ENCODE results near the gene GNA15. TPM values are rescaled to one million over a fixed set of nuclear protein-coding genes. Genes with fewer than 3 reads are reported as not detected.

The GNA15 gene
- total and polyA plus RNA-seq, 2 experiments from 2014 or later = 0.29 to 1.5 TPM

DNA sequence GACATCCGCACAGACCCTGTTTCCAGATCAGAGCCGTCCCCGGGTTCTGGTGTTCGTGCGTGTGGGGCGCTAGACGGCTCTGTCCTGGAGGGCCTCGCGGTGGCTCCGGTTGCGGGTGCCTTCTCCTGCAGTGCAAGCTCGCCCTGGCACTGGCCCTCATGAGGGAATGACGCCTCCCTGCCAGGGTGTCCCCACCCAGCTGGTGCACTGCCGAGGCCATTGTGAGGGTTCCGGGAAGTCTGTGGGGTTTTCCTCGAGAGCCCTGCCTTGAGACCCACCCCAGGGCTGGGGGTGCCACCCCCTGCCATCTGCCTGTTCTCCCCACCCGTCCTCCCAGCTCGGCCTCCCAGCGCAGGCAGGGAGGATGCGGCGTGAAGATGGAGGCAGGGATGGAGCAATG is 19.2 kb upstream of the GNA15 start:
- no peak for TF ChIP-seq EZH2phosphoT487 (IDR thresholded peaks at IDR 0.05; ENCODE audit: low read depth, severe bottlenecking, unreplicated experiment)
- no peak for TF ChIP-seq EZH2 (IDR thresholded peaks at IDR 0.05; ENCODE audit: borderline replicate concordance)
- TF ChIP-seq, protein P1, sequence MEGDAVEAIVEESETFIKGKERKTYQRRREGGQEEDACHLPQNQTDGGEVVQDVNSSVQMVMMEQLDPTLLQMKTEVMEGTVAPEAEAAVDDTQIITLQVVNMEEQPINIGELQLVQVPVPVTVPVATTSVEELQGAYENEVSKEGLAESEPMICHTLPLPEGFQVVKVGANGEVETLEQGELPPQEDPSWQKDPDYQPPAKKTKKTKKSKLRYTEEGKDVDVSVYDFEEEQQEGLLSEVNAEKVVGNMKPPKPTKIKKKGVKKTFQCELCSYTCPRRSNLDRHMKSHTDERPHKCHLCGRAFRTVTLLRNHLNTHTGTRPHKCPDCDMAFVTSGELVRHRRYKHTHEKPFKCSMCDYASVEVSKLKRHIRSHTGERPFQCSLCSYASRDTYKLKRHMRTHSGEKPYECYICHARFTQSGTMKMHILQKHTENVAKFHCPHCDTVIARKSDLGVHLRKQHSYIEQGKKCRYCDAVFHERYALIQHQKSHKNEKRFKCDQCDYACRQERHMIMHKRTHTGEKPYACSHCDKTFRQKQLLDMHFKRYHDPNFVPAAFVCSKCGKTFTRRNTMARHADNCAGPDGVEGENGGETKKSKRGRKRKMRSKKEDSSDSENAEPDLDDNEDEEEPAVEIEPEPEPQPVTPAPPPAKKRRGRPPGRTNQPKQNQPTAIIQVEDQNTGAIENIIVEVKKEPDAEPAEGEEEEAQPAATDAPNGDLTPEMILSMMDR (IDR thresholded peaks at IDR 0.05; ENCODE audit: poor library complexity) = no peak
- no peaks in the 10 kb centered on the region for H3K9me2 ChIP-seq (replicated peaks; ENCODE audit: insufficient read depth)
- H4K20me1 ChIP-seq (ENCODE audit: insufficient read depth, poor library complexity, severe bottlenecking) = peaks cover 29% of the 10 kb centered on the region
- DNase-seq (ENCODE audit: low spot score) = no peak
- H3K79me2 ChIP-seq = peaks cover 31% of the 10 kb centered on the region
- no peak overlapping the region for H3K4me2 ChIP-seq
- no peak overlapping the region for H3K4me3 ChIP-seq
- no peaks in the 10 kb centered on the region for H3K4me1 ChIP-seq (ENCODE audit: insufficient read depth)
- WGBS (ENCODE audit: low lambda C conversion rate, missing lambda C conversion rate) = 95% methylated on average over 18 of the region's 21 CpGs
- H3K27me3 ChIP-seq = no peaks in the 10 kb centered on the region
- H2AFZ ChIP-seq = no peak overlapping the region
- no peak overlapping the region for H3K27ac ChIP-seq
- no peaks in the 10 kb centered on the region for H3K36me3 ChIP-seq (replicated peaks; ENCODE audit: insufficient read depth, low read depth)
- no peaks in the 10 kb centered on the region for H3K9me3 ChIP-seq (ENCODE audit: low read depth)

DNA sequence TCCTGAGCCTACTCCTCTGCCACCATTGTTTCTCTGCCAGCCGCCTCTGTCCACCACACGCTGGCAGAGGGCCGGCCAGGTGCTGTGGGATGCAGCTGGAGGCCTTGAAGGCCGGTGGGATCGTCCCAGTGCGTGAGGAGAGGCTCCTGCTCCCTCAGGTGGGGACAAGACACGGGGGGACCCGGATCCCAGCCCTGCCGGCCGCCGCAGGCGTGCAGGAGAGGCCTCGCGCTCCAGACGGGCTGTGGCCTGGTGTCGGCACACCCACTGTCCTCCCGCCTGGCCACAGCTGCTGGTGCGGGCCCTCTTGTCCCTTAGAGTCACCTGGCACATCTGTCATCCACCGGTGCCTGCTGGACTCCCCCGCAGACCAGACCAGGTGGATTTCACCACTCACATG is 18.1 kb upstream of the GNA15 start:
- H3K4me3 ChIP-seq = no peak overlapping the region
- H2AFZ ChIP-seq = no peak overlapping the region
- no peaks in the 10 kb centered on the region for H3K36me3 ChIP-seq (replicated peaks; ENCODE audit: insufficient read depth, low read depth)
- peaks cover 24% of the 10 kb centered on the region for H4K20me1 ChIP-seq (ENCODE audit: insufficient read depth, poor library complexity, severe bottlenecking)
- peaks cover 20% of the 10 kb centered on the region for H3K79me2 ChIP-seq
- TF ChIP-seq EZH2phosphoT487 (IDR thresholded peaks at IDR 0.05; ENCODE audit: low read depth, severe bottlenecking, unreplicated experiment) = no peak
- TF ChIP-seq, protein P1 (IDR thresholded peaks at IDR 0.05; ENCODE audit: poor library complexity) = no peak
- TF ChIP-seq EZH2 (IDR thresholded peaks at IDR 0.05; ENCODE audit: borderline replicate concordance) = no peak
- H3K27me3 ChIP-seq = no peaks in the 10 kb centered on the region
- H3K4me2 ChIP-seq = no peak overlapping the region
- H3K27ac ChIP-seq = no peak overlapping the region
- no peaks in the 10 kb centered on the region for H3K9me2 ChIP-seq (replicated peaks; ENCODE audit: insufficient read depth)
- no peaks in the 10 kb centered on the region for H3K9me3 ChIP-seq (ENCODE audit: low read depth)
- no peak for DNase-seq (ENCODE audit: low spot score)
- H3K4me1 ChIP-seq (ENCODE audit: insufficient read depth) = no peaks in the 10 kb centered on the region
- 99% methylated on average over 19 of the region's 20 CpGs for WGBS (ENCODE audit: low lambda C conversion rate, missing lambda C conversion rate)

DNA sequence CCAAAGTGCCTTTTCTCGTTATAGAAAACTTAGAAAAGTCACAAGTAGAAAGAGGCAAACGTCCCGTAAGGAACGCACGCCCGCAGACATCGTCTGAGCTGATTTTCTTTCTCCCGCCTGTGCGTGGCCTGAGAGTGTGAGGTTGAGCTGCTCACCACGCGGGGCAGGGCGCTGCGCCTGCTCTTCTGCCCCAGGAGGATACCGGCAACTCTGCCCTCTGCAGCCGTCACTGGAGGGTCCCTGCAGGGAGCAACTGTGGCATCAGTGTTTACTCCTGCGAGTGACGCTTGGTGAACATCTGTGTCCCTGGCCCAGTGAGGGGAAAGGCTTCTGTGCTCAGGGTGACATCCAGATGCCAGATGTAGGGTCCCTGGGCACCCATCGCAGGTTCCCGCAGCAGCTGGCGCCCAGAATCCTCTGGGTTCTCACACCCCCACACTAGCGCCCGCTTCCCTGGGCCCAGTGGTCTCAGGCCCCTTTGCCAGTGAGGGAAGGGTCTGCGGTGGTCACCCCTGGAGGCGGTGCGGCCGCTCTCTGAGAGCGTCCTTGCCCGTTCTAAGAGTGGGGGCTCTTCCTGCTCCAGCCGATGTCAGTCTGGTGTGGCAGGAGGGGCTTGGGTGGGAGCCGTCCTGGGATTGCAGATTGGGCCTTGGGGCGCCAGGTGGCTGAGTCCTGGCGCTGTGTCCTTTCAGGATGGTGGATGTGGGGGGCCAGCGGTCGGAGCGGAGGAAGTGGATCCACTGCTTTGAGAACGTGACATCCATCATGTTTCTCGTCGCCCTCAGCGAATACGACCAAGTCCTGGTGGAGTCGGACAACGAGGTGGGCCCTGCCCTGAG is 17.4 kb upstream of the GNA15 start:
- Histone ChIP-seq H4K20me1 (ENCODE audit: insufficient read depth, poor library complexity, severe bottlenecking) (peaks cover 19% of the 10 kb centered on the region), H3K79me2 (peaks cover 17% of the 10 kb centered on the region), H3K9me3 (ENCODE audit: low read depth) (no peaks in the 10 kb centered on the region), H3K9me2 (replicated peaks; ENCODE audit: insufficient read depth) (no peaks in the 10 kb centered on the region), H3K4me2 (no peak overlapping the region), H3K27ac (no peak overlapping the region), H3K4me1 (ENCODE audit: insufficient read depth) (no peaks in the 10 kb centered on the region), H3K36me3 (replicated peaks; ENCODE audit: insufficient read depth, low read depth) (no peaks in the 10 kb centered on the region), H2AFZ (no peak overlapping the region), H3K27me3 (no peaks in the 10 kb centered on the region), H3K4me3 (no peak overlapping the region)
- TF ChIP-seq EZH2 (IDR thresholded peaks at IDR 0.05; ENCODE audit: borderline replicate concordance) = no peak
- no peak for DNase-seq (ENCODE audit: low spot score)
- WGBS (ENCODE audit: low lambda C conversion rate, missing lambda C conversion rate) = 94% methylated on average over 35 of the region's 42 CpGs

DNA sequence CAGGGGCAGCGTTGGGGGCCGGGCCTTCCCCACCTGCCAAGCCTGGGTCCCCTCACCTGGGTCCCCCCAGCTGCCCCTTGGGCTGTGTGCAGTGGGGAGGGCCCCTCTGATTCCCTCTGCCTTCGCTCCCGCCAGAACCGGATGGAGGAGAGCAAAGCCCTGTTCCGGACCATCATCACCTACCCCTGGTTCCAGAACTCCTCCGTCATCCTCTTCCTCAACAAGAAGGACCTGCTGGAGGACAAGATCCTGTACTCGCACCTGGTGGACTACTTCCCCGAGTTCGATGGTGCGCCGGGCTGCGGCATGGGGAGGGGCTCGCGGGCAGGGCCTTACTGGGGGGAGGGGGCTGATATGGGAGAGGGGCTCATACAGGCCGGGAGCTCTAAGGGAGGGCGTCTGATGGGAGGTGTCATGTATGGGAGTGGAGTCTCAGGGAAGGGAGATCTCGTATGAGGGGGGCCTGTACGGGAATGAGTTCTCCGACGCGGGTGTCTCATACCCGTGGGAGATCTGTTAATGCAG is 16.7 kb upstream of the GNA15 start:
- Histone ChIP-seq H3K27me3 (no peaks in the 10 kb centered on the region), H3K4me3 (no peak overlapping the region), H2AFZ (no peak overlapping the region), H3K27ac (no peak overlapping the region), H3K9me2 (replicated peaks; ENCODE audit: insufficient read depth) (no peaks in the 10 kb centered on the region), H3K79me2 (peaks cover 11% of the 10 kb centered on the region), H3K4me2 (no peak overlapping the region), H3K9me3 (ENCODE audit: low read depth) (no peaks in the 10 kb centered on the region), H4K20me1 (ENCODE audit: insufficient read depth, poor library complexity, severe bottlenecking) (peaks cover 12% of the 10 kb centered on the region), H3K4me1 (ENCODE audit: insufficient read depth) (no peaks in the 10 kb centered on the region), H3K36me3 (replicated peaks; ENCODE audit: insufficient read depth, low read depth) (no peaks in the 10 kb centered on the region)
- WGBS (ENCODE audit: low lambda C conversion rate, missing lambda C conversion rate) = 96% methylated on average over 16 of the region's 23 CpGs
- DNase-seq (ENCODE audit: low spot score) = no peak
- no peak for TF ChIP-seq EZH2phosphoT487 (IDR thresholded peaks at IDR 0.05; ENCODE audit: low read depth, severe bottlenecking, unreplicated experiment)
- no peak for TF ChIP-seq EZH2 (IDR thresholded peaks at IDR 0.05; ENCODE audit: borderline replicate concordance)
- TF ChIP-seq, protein P1 (IDR thresholded peaks at IDR 0.05; ENCODE audit: poor library complexity) = no peak
